Neural cell (in vitro differentiated cells): Measurements from ENCODE around the gene TF.

Source experiments
- EP300 ChIP-seq: fragments of 450-650 bp; conservative IDR thresholded peaks from 2 replicates; pipeline ENCODE4 v1.6.1; 2014; ENCODE audit warnings: antibody characterized with exemption, mild to moderate bottlenecking, moderate library complexity; ENCODE audit not compliant: poor library complexity, severe bottlenecking
- EZH2 ChIP-seq: fragments of 200-600, 300-800 bp; shearing (Covaris generic), sonication (generic); IDR thresholded peaks from 2 replicates; pipeline ENCODE4 v1.6.1; 2014; ENCODE audit warnings: antibody characterized with exemption, low read length, borderline replicate concordance, mild to moderate bottlenecking; ENCODE audit not compliant: insufficient read depth, poor library complexity, severe bottlenecking
- MXI1 ChIP-seq: fragments of 450-650 bp; conservative IDR thresholded peaks from 2 replicates; pipeline ENCODE4 v1.6.1; 2014; ENCODE audit warnings: antibody characterized with exemption, mild to moderate bottlenecking; ENCODE audit not compliant: poor library complexity, severe bottlenecking
- POLR2AphosphoS5 ChIP-seq: IDR thresholded peaks from 2 replicates; pipeline ENCODE4 v1.6.1; 2012
- RAD21 ChIP-seq: fragments of 450-650 bp; conservative IDR thresholded peaks from 2 replicates; pipeline ENCODE4 v1.6.1; 2014; ENCODE audit warnings: antibody characterized with exemption, mild to moderate bottlenecking, moderate library complexity
- SMC3 ChIP-seq: fragments of 450-650 bp; conservative IDR thresholded peaks from 2 replicates; pipeline ENCODE4 v1.6.1; 2014; ENCODE audit warnings: antibody characterized with exemption, mild to moderate bottlenecking, moderate library complexity; ENCODE audit not compliant: poor library complexity
- TAF1 ChIP-seq: IDR thresholded peaks from 2 replicates; pipeline ENCODE4 v1.6.1; 2012; ENCODE audit warnings: low read depth
- TF ChIP-seq, protein P1 (sequence below): fragments of 450-650 bp; IDR thresholded peaks from 2 replicates; pipeline ENCODE4 v1.5.1; 2014; ENCODE audit warnings: antibody characterized with exemption, mild to moderate bottlenecking, moderate library complexity; ENCODE audit not compliant: poor library complexity, severe bottlenecking
- TF ChIP-seq, protein P2 (sequence below): IDR thresholded peaks from 2 replicates; pipeline ENCODE4 v1.6.1; 2012; ENCODE audit warnings: borderline replicate concordance

DNA sequence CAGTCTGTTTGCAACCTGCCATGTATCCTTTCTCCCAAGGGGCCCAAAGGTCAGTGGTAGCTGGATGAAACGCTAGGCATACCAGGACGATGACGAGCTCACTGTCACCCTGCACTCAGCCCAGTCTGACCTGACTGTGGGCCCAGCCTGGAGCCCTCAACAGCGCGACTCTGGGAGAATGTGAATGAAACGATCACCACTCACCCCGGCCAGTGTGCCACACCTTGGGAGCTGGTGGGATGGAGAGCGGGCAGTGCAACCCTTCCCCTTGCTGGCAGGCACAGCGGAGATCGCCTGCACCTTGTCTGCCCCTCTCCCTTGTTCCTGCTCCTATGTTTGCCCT, 86.6 kb downstream of the TF start:
- TF ChIP-seq, protein P1, sequence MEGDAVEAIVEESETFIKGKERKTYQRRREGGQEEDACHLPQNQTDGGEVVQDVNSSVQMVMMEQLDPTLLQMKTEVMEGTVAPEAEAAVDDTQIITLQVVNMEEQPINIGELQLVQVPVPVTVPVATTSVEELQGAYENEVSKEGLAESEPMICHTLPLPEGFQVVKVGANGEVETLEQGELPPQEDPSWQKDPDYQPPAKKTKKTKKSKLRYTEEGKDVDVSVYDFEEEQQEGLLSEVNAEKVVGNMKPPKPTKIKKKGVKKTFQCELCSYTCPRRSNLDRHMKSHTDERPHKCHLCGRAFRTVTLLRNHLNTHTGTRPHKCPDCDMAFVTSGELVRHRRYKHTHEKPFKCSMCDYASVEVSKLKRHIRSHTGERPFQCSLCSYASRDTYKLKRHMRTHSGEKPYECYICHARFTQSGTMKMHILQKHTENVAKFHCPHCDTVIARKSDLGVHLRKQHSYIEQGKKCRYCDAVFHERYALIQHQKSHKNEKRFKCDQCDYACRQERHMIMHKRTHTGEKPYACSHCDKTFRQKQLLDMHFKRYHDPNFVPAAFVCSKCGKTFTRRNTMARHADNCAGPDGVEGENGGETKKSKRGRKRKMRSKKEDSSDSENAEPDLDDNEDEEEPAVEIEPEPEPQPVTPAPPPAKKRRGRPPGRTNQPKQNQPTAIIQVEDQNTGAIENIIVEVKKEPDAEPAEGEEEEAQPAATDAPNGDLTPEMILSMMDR, result no peak
- TF ChIP-seq TAF1 (no peak), POLR2AphosphoS5 (no peak), SMC3 (no peak), EZH2 (no peak), RAD21 (no peak), EP300 (no peak), MXI1 (no peak)
- TF ChIP-seq, protein P2, sequence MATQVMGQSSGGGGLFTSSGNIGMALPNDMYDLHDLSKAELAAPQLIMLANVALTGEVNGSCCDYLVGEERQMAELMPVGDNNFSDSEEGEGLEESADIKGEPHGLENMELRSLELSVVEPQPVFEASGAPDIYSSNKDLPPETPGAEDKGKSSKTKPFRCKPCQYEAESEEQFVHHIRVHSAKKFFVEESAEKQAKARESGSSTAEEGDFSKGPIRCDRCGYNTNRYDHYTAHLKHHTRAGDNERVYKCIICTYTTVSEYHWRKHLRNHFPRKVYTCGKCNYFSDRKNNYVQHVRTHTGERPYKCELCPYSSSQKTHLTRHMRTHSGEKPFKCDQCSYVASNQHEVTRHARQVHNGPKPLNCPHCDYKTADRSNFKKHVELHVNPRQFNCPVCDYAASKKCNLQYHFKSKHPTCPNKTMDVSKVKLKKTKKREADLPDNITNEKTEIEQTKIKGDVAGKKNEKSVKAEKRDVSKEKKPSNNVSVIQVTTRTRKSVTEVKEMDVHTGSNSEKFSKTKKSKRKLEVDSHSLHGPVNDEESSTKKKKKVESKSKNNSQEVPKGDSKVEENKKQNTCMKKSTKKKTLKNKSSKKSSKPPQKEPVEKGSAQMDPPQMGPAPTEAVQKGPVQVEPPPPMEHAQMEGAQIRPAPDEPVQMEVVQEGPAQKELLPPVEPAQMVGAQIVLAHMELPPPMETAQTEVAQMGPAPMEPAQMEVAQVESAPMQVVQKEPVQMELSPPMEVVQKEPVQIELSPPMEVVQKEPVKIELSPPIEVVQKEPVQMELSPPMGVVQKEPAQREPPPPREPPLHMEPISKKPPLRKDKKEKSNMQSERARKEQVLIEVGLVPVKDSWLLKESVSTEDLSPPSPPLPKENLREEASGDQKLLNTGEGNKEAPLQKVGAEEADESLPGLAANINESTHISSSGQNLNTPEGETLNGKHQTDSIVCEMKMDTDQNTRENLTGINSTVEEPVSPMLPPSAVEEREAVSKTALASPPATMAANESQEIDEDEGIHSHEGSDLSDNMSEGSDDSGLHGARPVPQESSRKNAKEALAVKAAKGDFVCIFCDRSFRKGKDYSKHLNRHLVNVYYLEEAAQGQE, result no peak
